ENCODE measurements around the gene ZNRD2.
A peak's percentile ranks its signal among the peaks of the same experiment; 100 is the strongest.

GRCh38 chr11:65613091-65613928, 43.0 kb downstream of the ZNRD2 start:
- TF ChIP-seq POLR2AphosphoS5 (IDR thresholded peaks at IDR 0.05; ENCODE audit: low read depth, low read length) (no peak), SIN3A (IDR thresholded peaks at IDR 0.05; ENCODE audit: borderline replicate concordance, insufficient read depth, low read length) (0 out of 2 replicates have a peak, but pooled peaks have one; percentile 30), REST (IDR thresholded peaks at IDR 0.05; ENCODE audit: insufficient read depth in 1 of 2, low read depth in 2 of 2, low read length in 2 of 2) (no peak), TAF1 (IDR thresholded peaks at IDR 0.05; ENCODE audit: borderline replicate concordance, insufficient read depth, low read length) (no peak)
